Activated CD8-positive, alpha-beta memory T cell treated with anti-CD3 and anti-CD28 coated beads, Interleukin-2, amount 50 U/mL, for 24 hours (primary cell): ENCODE data around the gene OBSL1.

Experiments used
- DNase-seq: peaks from one replicate; pipeline ENCODE4 v3.0.0-alpha.2; 2020; ENCODE audit errors: extremely low read depth

The OBSL1 gene

GRCh38 chr2:219565130-219566080, 5.9 kb downstream of the OBSL1 start:
- no peak for DNase-seq

DNA sequence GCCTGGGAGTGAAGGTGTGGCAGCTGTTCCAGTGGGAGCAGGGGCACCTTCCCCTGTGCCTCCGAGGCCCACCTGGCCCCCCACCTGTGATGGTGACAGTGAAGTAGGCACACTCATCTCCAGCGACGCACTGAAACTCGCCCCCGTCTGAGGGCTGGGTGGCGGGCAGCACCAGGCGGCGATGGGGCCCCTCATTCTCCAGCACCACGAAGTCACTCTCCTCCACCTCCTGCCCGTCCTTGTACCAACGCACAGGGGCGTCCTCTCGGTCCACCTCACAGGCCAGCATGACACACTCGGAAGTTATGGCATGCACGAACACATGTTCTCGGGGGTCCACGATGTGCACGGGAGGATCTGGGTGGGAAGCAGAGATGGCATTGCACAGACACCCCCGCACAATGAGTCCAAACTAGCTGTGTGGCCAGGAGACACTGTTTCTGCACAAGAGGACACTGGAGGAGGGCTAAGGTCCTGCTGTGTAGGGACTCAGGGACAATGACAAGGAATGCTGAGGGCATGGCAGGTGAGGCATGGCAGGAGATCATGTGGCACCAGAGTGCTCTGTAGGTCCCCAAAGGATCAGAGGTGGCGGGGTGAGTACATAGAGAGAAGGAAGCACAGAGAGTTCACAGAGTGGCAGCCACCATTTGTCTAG, 7.9 kb downstream of the OBSL1 start:
- no peak for DNase-seq

DNA sequence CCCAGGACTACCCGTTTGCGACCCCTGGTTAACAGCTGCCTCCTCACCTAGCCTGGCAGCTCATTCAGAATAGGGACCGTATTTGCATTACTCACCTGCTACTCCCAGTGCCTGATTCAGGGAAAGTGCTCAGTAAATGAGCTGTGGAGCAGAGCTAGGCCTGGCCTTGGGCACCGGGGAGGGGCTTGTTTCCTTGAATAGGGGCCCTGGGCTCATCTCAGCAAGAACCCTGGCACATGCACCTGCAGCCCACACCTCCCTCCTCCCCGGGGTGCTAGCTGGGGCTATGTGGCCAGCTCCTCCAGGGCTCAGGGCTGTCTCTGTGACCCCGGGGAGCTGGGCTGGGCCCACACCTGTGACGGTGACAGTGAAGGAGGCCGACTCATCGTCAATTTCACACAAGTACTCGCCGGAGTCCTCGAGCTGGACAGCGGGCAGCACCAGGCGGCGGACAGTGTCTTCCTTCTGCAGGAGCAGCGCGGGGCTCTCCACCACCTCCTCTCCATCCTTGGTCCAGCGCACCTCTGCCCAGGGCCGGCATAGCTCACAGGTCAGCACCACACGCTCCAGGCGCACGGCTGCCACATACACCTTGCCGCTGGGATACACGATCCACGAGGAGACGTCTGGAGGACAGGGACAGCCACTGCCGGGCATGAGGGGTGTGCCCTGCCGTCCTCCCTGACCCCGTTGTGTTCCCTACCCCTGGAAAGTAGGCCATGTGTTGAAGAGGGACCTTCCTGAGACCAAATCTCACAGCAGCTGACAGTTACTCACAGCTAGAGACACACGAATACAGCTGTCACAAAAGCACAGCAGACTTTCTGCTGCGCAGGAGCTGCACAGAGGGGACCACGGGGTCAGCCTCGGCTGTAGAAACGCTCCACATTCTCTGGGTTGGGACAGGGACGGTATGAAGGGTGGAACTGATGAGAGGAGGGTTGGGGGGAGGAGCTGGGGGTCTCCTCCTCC, 9.0 kb downstream of the OBSL1 start:
- no peak for DNase-seq

DNA sequence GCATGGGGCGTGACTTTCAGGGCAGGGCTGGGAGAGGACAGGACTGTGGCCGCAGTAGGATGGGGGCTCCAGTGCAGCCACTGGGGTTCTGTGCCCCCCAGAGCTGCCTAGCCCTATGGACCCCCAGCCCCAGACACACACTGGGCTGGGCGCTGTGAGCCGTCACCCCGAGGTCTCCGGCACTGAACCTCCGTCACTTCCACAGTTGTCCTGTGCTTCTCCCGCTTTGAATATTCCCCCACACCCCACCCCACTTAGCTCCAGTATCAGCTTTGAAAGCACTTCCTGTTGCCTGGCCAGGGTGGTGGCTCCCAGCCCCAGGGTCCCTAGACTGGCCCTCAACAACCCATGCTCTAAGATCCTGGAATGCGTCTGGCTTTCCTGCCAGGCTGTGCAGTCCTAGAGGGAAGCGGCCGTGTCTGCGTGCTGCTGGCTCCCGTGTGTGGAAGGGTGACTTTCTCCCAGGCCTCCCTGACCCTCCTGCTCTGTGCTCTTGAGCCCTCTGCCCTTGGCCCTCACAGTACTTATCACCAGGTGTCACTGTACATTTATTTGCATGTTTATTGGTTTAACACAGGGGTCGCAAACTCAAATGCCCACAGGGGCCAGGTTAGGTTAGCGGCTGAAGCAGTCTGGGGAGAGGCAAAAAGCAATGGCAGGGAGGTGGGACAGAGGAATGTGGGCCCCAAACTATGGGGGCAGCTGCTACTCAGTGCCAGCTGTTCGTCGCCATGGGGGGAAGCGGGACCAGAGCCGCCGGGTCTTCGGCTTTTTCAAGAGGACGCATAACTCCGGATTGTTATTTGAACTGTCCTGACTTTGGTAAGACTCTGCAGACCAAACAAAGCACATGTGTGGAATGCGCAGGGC, 9.9 kb downstream of the OBSL1 start:
- no peak for DNase-seq

- DNase-seq: no peak
Observed at GRCh38 chr2:219560893-219561178, 10.5 kb downstream of the OBSL1 start.

DNA sequence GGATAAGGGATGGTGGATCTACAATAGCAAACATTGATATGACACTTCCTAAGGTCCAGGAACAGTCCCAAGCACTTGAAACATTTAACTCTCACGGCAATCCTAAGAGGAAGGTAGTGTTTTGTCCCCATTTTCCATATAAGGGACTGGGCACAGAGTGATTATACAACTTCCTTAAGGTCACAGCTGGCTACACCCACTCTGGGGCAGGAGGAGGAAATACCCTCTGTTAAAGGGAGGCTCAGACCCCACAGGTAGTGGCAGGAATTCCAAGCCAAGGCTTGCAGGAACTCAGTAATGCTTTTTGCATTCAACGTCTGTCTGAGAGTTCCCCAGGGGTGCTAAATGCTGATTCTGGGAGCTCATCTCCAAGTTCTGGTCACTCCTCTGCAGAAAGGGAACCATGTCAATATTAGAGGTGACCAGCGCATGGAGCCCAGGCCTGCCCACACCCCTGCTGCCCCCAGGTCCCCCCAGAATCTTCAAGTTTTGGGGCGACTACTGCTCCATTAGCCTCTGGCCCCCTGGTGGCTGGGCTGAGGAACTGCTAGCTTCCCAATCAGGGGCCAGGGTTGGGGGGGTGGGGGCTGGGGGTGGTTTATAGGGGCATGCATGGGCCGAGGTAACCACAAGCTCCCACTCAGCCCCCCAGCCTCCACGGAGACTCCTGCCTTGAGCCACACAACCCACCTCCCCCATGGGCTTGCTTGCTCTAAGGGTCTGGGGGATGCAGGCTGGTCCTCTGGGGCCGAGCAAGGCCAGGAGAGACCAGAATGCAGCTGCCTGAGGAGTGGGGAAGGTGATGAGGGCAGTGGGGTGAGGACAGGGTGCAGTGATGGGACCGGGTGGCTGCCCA, 11.1 kb downstream of the OBSL1 start:
- DNase-seq: no peak

GRCh38 chr2:219559156-219559915, 12.0 kb downstream of the OBSL1 start:
- no peak for DNase-seq

DNA sequence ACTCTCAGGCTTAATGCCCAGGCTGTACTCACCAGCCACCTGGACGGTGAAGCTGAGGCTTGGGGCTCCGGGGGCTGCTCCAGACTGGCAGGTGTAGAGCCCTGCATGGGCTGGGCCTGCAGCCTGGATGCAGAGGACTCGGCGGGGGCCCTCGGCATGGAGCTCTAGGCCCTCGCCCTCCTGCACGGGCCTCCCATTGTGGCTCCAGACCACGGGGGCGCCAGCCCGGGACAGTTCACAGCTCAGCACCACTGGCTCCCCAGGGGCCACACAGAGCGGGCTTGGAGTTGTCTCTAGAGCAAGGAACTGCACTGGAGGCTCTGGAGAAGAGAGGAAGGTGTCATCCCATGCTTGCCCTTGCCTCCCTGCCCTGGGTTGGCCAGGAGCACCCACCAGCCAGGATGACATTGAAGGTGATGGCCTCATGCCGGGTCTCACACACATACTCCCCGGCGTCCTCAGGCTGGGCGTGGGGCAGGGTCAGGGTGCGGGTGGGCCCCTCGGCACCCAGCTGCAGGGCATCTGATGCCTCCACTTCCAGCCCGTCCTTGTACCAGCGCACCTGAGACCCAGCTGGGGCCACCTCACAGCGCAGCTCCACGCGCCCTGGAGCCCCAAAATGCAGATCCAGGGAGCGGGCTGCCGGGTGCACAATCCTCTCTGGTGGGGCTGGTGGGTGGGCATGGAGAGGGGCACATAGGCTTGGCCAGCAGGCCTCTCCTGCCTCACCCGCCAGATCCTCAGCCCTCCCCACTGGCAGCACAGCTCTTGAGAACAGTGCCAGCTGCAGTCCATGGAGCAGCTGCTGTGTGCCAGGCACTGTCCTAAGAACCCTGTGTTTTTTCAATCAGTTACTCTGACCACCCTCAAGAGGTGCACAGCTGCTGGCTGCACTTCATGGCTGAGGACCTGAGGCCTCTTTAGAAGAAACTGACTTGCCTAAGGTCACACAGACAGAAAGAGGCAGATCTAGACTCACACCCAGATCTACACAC, 13.3 kb downstream of the OBSL1 start:
- no peak for DNase-seq

DNA sequence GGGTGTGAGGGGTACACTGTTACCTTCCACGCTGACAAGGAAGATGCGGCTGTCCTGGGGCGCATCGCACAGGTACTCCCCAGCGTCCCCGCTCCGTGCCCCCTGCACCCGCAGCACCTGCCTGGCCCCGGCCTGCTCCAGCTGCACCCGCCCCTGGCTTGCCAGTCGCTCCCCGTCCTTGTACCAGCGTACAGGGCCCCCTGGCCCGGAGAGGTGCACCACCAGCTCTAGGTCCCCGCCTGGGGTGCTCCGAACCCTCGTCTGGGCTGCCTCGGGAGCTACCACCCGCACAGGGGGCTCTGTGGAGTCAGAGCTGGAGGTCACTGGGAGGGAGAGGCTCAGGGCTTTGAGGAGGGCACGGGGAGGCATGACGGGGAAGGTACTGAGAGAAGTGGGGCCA, 14.0 kb downstream of the OBSL1 start:
- no peak for DNase-seq

- DNase-seq: no peak
Observed at GRCh38 chr2:219556413-219556812, 14.9 kb downstream of the OBSL1 start.

GRCh38 chr2:219555956-219556355, 15.4 kb downstream of the OBSL1 start:
- DNase-seq: no peak

DNA sequence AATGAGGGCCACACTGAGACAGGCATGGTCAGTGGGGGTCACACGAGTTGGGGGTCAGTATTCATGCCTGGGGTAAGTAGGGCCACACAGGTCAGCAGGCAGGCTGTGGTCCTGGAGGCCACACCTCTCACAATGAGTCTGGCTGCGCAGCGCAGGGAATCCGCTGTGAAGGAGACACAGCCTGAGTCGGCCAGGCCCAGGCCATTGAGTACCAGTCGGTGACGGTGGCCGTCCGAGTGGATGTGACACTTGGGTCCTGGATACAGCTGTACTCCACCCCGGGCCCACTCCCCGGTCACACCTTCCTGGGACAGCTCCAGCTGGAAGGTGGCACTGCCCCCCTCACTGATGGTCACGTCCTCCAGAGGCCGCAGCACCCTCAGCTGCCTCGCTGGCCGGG, 17.0 kb downstream of the OBSL1 start:
- DNase-seq: no peak

DNA sequence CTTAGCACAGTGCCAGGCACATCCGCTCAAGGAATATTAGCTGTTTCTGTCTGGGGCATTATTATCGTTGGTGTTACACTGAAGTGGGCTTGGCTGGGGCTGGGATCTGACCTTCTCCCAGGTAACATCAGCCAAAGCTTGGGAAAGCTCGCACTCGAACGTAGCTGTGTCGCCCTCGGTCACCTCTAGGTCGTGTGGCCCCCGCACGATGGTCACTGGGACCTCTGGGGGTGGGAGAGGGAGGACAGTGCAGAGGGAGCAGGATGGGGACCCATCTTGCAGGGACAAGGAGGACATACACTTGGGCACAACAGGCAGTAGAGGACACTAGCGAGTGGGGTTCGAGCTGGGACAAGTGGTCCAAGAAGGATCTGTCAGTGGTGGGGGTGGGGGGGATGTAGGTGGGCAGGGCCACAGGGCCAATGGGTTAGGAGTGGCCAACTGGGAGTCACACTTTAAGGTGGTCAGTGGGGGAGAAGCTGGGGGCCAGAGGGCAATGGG, 17.8 kb downstream of the OBSL1 start:
- DNase-seq: no peak

DNA sequence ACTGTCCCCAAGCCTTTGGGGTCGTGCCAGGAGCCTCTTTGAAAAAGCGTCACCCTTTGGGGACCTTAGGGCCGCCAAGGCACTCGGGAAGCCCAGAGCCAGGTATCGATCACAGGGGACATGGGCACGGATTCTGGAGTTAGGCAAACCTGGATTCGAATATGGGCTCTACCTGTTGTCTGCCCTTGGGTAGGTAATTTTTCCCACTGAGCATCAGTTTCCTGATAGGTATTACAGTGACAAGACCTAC, 18.2 kb downstream of the OBSL1 start:
- no peak for DNase-seq

GRCh38 chr2:219552382-219553167, 18.8 kb downstream of the OBSL1 start:
- peak; percentile 34 for DNase-seq

- DNase-seq: no peak
Observed at GRCh38 chr2:219551441-219552381, 19.6 kb downstream of the OBSL1 start.
